ENCODE data around the gene ACSF3. TPM values are rescaled to one million over a fixed set of nuclear protein-coding genes. Genes with fewer than 3 reads are reported as not detected.

ACSF3 gene
- total RNA-seq, 6 experiments from 2014 or later, result 18.4 to 24.2 (median 21.2) TPM

GRCh38 chr16:89172528-89173173, 79.0 kb downstream of the ACSF3 start:
- no peak for DNase-seq
- peaks cover 5% of the 10 kb centered on the region for H3K4me1 Mint-ChIP-seq (ENCODE audit: low read depth)
- no peaks in the 10 kb centered on the region for H3K36me3 Mint-ChIP-seq (ENCODE audit: low read depth)
- no peak for TF ChIP-seq CTCF (IDR thresholded peaks at IDR 0.05)
- H3K27ac Mint-ChIP-seq, result no peak overlapping the region
- no peaks in the 10 kb centered on the region for H3K9me3 Mint-ChIP-seq
- no peaks in the 10 kb centered on the region; the same call in 1 of the 2 replicates for H3K27me3 Mint-ChIP-seq (ENCODE audit: insufficient read depth)
- no peak overlapping the region for H3K4me3 Mint-ChIP-seq

GRCh38 chr16:89173174-89173921, 79.7 kb downstream of the ACSF3 start:
- Mint-ChIP-seq H3K4me3 (no peak overlapping the region), H3K4me1 (ENCODE audit: low read depth) (peaks cover 5% of the 10 kb centered on the region)

GRCh38 chr16:89174055-89174827, 80.6 kb downstream of the ACSF3 start:
- Mint-ChIP-seq H3K9me3 (no peaks in the 10 kb centered on the region), H3K4me1 (ENCODE audit: low read depth) (peaks cover 5% of the 10 kb centered on the region), H3K27ac (no peak overlapping the region), H3K4me3 (no peak overlapping the region), H3K36me3 (ENCODE audit: low read depth) (no peaks in the 10 kb centered on the region), H3K27me3 (ENCODE audit: insufficient read depth) (no peaks in the 10 kb centered on the region; the same call in 1 of the 2 replicates)
- TF ChIP-seq CTCF (IDR thresholded peaks at IDR 0.05), result no peak
- no peak for DNase-seq

More at GRCh38 chr16:89173174-89173921, 79.7 kb downstream of the ACSF3 start:
- Mint-ChIP-seq H3K36me3 (ENCODE audit: low read depth) (no peaks in the 10 kb centered on the region), H3K27me3 (ENCODE audit: insufficient read depth) (no peaks in the 10 kb centered on the region; the same call in 1 of the 2 replicates), H3K9me3 (no peaks in the 10 kb centered on the region), H3K27ac (no peak overlapping the region)
- TF ChIP-seq CTCF (IDR thresholded peaks at IDR 0.05), result no peak
- DNase-seq, result no peak

GRCh38 chr16:89174877-89175276, 81.2 kb downstream of the ACSF3 start:
- no peak overlapping the region for H3K4me3 Mint-ChIP-seq
- DNase-seq, result no peak

More at GRCh38 chr16:89174877-89175276, 81.2 kb downstream of the ACSF3 start:
- H3K36me3 Mint-ChIP-seq (ENCODE audit: low read depth), result no peaks in the 10 kb centered on the region
- H3K27me3 Mint-ChIP-seq (ENCODE audit: insufficient read depth), result no peaks in the 10 kb centered on the region; the same call in 1 of the 2 replicates
- H3K27ac Mint-ChIP-seq, result no peak overlapping the region
- no peaks in the 10 kb centered on the region for H3K9me3 Mint-ChIP-seq
- peaks cover 5% of the 10 kb centered on the region for H3K4me1 Mint-ChIP-seq (ENCODE audit: low read depth)
- no peak for TF ChIP-seq CTCF (IDR thresholded peaks at IDR 0.05)

Measured in HFFc6 (cell line).